Iris pigment epithelial cell (primary cell): ENCODE results near the gene CTBP2.

Experiments used
- DNase-seq: peaks from one replicate; pipeline ENCODE4 v3.0.0-alpha.2; 2011; ENCODE audit warnings: low read depth

The CTBP2 gene

DNA sequence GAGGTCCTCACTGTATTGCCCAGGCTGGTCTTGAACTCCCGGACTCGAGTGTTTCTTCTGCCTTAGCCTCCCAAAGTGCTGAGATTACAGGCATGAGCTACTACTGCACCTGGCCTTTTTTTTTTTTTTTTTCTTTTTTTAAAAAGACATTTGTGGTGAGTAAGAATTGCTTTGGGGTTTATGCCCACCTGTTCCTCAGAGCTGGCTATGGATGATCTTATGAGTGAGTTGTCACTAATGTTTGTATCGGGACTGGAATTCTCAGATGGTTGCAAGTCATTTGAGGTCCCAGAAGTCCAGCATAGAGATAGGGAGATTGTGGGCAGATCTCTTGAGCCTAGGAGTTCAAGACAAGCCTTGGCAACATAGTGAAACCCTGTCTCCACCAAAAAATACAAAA, 183.2 kb downstream of the CTBP2 start:
- no peak for DNase-seq

- no peak for DNase-seq
Observed at GRCh38 chr10:124975977-124976514, 184.3 kb downstream of the CTBP2 start.

DNA sequence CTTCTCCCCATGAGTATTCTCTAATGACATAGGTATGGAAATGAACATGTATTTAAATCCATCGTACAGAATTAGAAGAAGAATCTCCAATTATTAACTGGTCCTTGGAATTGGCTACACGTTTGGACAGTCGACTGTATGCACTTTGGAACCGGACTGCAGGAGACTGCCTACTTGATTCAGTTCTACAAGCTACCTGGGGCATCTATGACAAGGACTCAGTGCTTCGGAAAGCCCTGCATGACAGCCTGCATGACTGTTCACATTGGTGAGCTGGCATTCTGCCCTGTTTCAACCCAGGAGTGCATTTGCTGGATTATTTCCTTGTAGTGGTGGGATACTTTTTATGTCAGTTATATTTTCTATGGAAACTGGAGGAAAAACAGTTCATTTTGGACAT, 186.2 kb downstream of the CTBP2 start:
- no peak for DNase-seq

DNA sequence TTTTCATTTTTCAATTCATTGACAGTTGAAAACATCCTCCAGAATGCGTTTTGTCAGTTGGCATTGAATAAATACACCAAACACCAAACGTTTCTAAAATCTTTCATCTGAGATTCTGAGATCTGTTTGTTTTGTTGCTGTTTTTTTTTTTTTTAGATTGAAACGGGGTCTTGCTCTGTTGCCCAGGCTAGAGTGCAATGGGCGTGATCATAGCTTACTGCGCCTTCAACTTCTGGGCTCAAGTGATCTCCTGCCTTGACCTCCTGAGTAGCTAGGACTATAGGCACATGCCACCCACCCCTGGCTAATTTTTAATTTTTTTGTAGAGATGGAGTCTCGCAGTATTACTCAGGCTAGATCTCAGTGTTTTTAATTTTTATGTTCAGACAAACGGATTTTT, 187.7 kb downstream of the CTBP2 start:
- DNase-seq: no peak

DNA sequence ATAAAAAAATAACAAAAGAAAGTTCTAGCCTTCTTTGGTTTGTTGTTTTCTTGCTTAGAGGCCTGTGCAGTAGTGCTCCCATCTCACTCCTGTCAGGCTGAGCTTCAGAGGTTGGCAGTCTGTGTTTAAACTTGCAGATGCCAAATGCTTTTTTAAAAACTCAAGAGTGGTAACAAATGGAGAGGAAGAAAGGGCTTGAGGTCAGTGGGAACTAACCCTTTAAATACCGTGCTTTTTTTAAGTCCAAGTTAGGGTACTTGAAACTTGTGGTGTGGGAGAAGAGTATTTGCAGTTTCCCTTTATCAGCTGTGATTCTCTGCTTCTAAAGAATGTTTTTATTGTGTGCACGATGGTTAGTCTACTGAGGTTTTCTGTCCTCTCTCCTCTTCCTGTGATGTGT, 189.1 kb downstream of the CTBP2 start:
- DNase-seq: no peak

GRCh38 chr10:124967255-124967654, 193.1 kb downstream of the CTBP2 start:
- no peak for DNase-seq

GRCh38 chr10:124966008-124966407, 194.4 kb downstream of the CTBP2 start:
- DNase-seq: peak; percentile 22

DNA sequence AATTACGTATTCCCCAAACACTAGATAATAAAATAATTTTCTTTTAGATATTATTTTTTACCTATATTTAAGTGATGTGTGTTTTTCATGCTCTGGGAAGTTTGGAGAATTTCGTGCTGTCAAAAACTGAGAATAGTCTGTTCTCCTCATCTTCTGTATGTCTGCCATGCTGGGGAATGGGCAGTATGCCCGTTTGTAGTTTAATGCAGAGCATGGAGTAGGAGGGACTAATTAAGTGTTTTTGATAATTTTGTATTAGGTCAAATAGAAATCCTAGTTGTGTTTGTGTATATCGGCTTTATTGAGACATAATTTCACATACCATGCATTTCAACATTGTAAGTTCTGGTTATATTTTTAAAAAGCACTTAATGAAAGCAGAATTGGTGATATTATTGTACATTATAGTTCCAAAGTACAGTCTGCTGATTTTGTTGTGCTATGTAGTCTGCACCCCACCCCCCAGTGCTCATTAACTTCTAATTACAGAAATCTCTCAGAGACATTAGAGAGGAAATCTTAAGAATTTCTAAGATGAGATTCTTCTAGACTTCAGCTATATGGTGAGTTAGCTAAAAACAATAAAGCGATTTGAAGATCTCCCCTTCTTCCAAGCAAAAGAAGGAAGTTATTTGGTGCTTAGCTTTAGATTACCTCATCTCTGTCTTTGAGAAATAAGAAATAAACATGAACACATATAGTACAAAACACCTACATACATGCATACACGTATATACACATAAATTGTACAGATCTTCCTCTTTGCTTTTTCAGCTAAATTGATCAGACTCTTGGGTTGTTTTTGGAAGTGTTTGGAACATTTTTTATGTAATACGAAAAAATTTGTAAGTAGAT, 196.3 kb downstream of the CTBP2 start:
- no peak for DNase-seq

- DNase-seq: peak; percentile 83
Observed at GRCh38 chr10:124962421-124962820, 197.9 kb downstream of the CTBP2 start.

DNA sequence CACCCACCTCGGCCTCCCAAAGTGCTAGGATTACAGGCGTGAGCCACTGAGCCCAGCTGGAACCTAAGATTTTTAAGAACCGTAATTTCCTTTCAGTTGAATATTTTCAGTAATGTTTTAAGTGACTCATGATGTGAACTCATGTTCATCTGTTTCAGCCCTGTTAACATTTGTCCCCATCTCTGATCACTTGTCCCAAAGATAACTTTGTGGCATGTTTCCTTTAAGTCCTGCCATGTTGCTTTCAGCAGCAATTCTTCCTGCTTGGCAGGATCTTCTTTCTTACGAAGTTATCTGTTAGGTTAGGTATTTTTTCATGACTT, 199.2 kb downstream of the CTBP2 start:
- DNase-seq: no peak

- DNase-seq: no peak
Observed at GRCh38 chr10:124959564-124959963, 200.8 kb downstream of the CTBP2 start.

DNA sequence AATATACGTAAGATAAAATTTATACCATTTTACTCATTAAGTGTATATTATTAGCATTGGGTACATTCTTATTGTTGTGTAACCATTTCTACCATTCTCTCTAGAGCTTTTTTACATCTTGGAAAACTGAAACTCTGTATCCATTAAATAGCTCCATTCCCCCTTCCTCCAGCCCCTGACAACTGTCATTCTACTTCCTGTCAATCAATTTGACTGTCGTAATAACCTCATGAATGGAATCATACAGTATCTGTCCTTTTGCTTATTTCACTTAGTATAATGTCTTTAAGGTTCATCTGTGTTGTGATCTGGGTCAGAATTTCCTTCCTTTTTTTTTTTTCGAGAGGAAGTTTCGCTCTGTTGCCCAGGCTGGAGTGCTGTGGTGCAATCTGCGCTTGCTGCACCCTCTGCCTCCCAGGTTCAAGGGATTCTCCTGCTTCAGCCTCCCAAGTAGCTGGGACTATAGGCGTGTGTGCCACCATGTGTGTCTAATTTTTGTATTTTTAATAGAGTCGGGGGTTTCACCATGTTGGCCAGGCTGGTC, 202.9 kb downstream of the CTBP2 start:
- no peak for DNase-seq

GRCh38 chr10:124956764-124957163, 203.6 kb downstream of the CTBP2 start:
- DNase-seq: no peak

GRCh38 chr10:124955868-124956267, 204.5 kb downstream of the CTBP2 start:
- DNase-seq: no peak

DNA sequence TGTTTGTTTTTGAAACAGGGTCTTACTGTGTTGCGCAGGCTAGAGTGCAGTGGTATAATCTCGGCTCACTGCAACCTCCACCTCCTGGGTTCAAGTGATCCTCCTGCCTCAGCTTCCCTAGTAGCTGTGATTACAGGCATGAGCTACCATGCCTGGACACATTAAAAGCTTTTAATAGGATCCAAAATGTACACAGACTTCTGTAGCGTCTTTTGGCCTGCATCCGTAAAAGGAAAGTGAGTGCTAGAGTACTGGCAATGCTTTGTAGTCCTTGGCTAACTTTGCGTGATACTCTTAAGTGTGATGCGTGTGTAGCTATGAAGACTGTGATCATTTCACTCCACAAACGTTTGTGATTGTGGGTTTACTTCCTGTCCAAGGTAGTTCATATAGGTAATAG, 205.1 kb downstream of the CTBP2 start:
- peak; percentile 22 for DNase-seq

DNA sequence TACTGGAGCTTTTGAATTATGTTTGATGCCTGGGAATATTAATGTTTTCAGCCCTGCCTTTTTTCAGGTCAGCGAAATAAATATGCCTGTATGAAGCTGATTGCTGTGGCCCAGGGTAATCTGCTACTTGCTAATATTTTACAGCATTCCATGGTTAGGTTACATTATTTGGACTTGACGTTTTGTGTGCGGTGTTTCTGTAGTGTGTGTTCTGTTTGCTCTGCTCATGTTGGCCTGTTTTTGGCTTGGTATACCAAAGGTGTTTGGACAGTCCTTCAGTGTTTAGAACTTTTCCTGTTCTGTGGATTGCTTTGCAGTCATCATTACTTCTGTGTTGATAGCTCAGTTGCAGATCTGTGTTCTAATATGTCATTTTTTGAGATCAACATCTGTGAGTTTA, 206.9 kb downstream of the CTBP2 start:
- DNase-seq: no peak

DNA sequence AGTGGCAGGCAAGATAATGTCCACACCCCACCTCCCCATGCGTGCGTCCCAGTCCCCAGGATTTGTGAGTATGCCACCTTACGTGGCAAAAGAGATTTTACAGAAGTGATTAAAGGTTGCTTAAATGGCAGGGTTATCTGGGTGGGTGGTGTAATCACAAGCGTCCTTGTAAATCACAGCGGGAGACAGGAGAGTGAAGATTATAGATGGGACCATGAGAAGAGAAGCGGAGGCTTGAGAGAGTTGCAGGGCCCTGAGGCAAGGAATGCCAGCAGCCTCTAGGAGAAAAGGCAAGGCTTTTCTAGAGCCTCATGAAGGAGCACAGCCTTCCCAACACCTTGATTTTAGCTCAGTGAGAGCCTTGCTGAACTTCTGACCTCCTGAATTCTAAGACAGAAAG, 208.2 kb downstream of the CTBP2 start:
- no peak for DNase-seq

GRCh38 chr10:124949543-124949942, 210.8 kb downstream of the CTBP2 start:
- DNase-seq: peak; percentile 78

DNA sequence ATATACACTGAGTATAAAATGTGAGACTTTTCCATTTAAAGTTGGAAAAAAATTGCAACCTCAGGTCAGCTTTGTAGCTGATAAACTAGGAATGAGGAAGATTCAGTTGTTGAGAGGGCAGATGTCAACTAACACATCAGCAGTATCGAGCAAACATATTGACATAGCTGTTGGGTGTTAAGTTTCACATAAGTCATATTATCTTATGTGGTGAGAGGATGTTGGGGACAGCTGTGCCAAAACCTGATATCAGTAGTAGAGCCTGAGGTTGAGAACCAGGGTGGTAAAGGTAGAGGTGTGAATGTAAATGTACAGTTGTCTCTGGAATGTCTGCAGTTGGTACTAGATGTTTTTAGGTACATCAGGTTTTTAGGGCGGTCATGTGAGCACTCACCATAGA, 213.4 kb downstream of the CTBP2 start:
- DNase-seq: peak; percentile 30

GRCh38 chr10:124944982-124945381, 215.4 kb downstream of the CTBP2 start:
- DNase-seq: peak; percentile 81

GRCh38 chr10:124943301-124944092, 216.9 kb downstream of the CTBP2 start:
- DNase-seq: peak; percentile 94

GRCh38 chr10:124942317-124943169, 217.8 kb downstream of the CTBP2 start:
- DNase-seq: no peak
